ENCODE measurements around the gene TTC22.

The TTC22 gene

GRCh38 chr1:54738244-54738643, 62.9 kb downstream of the TTC22 start:
- H3K4me3 ChIP-seq (ENCODE audit: low read depth, low read length) = no peak overlapping the region
- TF ChIP-seq, protein P1, sequence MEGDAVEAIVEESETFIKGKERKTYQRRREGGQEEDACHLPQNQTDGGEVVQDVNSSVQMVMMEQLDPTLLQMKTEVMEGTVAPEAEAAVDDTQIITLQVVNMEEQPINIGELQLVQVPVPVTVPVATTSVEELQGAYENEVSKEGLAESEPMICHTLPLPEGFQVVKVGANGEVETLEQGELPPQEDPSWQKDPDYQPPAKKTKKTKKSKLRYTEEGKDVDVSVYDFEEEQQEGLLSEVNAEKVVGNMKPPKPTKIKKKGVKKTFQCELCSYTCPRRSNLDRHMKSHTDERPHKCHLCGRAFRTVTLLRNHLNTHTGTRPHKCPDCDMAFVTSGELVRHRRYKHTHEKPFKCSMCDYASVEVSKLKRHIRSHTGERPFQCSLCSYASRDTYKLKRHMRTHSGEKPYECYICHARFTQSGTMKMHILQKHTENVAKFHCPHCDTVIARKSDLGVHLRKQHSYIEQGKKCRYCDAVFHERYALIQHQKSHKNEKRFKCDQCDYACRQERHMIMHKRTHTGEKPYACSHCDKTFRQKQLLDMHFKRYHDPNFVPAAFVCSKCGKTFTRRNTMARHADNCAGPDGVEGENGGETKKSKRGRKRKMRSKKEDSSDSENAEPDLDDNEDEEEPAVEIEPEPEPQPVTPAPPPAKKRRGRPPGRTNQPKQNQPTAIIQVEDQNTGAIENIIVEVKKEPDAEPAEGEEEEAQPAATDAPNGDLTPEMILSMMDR (IDR thresholded peaks at IDR 0.05; ENCODE audit: low read depth, low read length) = no peak

DNA sequence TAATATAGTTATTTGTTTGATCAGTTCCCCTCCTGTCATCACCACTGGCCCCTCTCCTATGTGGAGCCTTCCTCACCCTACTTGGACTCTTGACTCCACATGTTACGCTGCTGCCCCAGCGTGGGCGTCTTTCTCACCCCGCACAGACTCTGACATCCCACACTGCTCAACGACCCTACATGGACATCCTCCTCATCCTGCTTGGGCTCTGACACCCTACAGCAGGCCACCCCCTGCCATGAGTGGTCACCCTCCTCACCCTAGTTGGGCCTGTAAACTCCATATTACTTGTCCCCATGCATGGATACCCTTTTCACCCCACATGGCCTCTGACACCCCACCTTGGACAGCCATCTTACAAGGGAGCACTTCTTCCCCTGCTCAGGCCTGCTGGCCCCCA, 64.4 kb downstream of the TTC22 start:
- TF ChIP-seq, protein P1 (IDR thresholded peaks at IDR 0.05; ENCODE audit: low read depth, low read length) = no peak
- no peak overlapping the region for H3K4me3 ChIP-seq (ENCODE audit: low read depth, low read length)
